GM12872 (cell line): ENCODE results near the gene LAMA5.

Experiments used
- TF ChIP-seq, protein P1 (sequence below): IDR thresholded peaks from 3 replicates; pipeline ENCODE4 v1.5.1; 2011; ENCODE audit warnings: low read depth, mild to moderate bottlenecking, low read length, moderate library complexity; ENCODE audit not compliant: insufficient read depth

Gene LAMA5

DNA sequence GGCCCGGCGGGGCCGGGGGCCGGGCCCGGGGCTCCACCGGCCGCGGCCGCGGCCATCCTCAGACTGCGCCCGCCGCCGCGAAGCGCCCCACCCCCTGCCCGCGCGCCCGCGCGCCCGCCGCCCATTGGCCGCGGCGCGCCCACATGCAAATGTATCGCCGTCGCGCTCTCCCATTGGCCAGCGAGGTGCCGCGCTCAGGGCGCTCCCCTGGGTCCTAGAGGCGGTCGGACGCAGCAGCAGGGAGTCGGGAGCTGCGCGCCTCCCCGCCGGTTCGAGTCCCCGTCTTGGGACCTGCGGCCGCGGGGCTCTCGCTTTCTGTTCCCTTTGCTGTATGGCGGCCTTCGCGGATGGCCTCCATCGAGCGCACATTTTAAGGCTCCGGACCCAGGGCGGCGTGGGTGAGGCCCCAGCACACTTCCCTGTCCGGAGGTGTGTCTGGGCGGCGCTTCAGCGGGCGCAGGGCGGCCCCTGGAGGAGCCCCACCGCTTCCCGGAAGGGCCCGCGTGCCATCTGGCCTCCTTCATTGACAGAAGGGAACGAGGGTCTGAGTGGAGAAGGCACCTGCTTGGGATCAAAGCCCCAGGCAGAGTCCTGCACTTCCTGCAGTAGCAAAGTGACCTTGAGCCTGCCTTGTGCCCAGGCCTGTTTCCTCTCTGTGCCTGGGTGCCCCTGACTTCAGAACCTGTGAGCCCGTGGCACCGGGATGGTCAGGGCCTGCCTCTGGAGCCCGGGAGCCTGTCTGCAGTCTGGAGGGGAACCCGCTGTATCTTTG, 40.3 kb upstream of the LAMA5 start, which contains the start of gene CABLES2:
CABLES2 (minus strand) TSS at position 65 of the 772 bp plus-strand sequence; CDS start at position 56, 9 bp downstream.
- TF ChIP-seq, protein P1, sequence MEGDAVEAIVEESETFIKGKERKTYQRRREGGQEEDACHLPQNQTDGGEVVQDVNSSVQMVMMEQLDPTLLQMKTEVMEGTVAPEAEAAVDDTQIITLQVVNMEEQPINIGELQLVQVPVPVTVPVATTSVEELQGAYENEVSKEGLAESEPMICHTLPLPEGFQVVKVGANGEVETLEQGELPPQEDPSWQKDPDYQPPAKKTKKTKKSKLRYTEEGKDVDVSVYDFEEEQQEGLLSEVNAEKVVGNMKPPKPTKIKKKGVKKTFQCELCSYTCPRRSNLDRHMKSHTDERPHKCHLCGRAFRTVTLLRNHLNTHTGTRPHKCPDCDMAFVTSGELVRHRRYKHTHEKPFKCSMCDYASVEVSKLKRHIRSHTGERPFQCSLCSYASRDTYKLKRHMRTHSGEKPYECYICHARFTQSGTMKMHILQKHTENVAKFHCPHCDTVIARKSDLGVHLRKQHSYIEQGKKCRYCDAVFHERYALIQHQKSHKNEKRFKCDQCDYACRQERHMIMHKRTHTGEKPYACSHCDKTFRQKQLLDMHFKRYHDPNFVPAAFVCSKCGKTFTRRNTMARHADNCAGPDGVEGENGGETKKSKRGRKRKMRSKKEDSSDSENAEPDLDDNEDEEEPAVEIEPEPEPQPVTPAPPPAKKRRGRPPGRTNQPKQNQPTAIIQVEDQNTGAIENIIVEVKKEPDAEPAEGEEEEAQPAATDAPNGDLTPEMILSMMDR: no peak

DNA sequence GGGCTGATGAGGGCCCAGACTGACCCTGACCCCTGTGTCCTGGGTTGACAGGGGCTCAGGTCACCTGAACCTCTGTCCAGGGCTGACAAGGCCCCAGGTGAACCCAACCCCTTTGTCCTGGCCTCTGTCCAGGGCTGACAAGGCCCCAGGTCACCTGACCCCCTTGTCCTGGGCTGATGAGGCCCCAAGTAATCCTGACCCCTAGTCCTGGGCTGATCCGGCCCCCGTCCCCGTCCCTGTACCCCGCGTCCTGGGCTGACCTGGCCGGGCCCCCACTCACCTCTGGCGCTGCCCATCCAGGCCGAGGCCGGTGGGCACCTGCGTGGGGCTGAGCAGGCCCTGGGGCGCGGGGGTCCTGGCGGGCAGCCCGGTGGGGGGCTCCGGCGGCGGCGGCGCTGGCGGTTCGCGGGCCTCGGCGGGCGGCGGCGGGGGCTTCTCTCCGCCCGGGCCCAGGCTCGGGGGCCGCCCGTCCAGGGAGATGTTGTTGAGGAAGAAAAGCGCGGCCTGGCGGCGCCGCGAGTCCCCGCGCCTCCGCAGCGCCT, 39.6 kb upstream of the LAMA5 start:
- TF ChIP-seq, protein P1: no peak

DNA sequence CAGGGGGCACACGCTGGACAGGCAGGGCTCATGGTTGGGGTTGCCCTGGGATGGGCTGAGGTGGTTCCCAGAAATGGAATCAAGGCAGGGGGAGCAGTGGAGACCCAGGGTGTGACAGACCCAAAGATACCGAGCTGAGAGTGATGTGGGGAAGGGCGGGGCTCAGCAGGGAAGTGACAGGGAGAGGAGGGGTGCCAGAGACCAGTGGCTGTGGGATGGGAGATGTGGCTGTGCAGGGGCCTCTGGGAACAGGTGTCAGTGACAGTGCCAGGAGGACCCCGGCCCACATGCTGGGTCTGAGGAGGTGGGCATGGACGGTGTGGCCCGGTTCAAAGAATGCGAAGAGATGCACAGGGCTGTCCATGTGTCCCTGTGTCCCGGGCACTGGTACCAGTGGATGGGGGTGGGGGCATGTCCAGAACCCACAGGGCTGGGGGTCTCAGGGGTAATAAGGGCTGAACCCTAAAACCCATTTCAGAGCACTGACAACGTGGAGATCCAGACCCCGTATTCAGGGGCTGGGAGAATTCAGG, 38.9 kb upstream of the LAMA5 start:
- TF ChIP-seq, protein P1: no peak

DNA sequence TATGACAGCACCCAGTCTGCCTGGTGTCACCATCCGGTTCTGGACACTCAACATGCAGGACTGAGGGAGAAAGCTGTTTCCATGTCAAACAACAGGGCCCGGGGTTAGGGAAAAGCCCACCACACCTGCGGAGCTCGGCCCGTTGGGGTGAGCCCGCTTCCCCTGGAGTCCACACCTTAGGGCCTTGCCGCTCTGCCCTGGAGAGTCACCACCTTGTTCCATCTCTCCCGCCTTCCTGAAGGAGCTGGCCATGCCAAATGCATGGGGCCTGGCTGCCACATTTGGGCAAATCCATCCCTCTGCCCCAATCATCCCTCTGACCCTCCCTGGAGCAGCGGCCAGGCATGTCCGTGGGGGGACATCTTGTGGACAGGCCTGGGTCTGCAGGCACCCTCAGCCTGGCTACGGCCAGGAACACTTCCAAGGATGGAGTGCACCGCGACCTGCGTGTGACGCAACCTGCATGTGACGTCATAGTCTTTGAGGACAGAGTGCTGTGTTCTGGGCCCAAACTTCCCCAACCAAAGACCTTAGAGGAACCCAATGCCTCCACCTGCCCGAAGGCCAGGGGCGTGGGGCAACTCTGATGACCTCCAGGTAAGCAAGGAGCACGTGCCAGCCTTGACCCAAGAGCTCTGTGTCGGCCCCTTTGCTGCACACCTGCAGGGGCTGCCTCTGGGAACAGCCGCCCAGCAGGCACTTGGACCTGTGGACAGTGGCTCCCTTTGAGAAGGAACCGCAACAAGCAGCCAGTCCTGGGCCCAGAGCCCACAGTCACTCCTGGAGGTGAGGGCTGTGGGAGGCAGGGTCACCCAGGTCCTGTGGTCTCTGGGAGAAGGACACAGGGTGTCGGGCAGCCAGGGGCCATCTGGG, 38.2 kb upstream of the LAMA5 start:
- TF ChIP-seq, protein P1: peak; percentile 38; the same call in 1 of the 3 replicates

DNA sequence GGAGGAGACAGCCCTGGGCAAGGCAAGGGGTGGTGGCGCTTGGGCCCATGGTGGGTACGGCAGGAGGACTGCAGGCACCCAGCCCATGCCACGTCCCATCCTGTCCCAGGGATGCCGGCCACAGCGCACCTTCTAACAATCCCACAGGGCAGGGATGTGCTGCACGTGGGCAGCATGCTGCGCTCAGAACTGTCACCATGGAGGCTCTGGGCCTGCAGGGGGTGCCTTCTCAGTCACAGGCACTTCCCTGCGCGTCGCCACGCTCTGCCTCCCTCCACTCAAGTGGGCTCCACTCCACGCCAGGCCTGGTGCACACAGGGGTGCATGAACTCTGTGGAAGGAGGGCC, 37.6 kb upstream of the LAMA5 start:
- TF ChIP-seq, protein P1: no peak

DNA sequence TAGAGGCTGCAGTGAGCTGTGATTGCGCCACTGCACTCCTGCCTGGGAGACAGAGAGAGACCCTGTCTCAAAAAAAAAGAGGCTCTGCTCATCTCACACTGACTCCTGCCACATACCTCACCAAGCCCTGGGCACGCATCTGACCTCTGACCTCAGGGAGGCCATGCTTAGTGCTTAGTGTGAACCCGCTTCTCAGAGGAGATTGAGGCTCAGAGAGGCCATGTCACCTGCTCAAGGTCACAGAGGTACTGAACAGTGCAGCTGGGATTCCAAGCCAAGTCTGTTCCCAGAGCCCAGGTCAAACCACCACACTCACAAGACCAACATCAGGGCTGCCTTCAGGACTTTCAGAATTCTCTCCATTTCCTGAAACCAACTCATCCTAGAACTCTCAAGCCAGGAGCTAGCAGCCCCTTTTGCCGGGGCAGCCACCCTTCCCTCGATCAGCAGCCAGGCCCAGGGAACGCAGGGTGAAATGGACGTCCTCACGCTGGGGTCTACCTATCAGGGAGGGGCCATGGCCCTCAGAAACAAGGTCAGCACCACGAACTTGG, 37.1 kb upstream of the LAMA5 start:
- TF ChIP-seq, protein P1: no peak

DNA sequence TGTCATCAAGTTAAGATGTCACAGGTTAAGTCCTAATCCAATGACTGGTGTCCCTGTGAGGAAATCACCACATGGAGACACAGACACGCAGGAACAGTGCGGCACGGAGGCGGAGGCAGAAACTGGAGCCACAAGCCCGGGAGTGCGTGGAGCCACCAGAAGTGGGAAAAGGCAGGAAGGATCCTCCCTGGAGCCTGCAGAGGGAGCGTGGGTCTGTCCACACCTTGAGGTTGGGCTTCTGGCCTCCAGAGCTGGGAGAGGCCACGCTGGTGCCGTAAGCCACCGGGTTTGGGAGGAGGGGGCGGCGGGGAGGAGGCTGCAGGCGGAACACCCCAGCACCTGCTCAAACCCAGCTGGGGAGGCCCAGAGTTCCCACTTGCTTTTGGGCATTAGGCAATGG, 36.2 kb upstream of the LAMA5 start:
- TF ChIP-seq, protein P1: no peak
